Activated CD4-positive, alpha-beta T cell treated with anti-CD3 and anti-CD28 coated beads for 24 hours (primary cell): ENCODE measurements around the gene CACNG8.
"Not testable (repeated sequence)": the region's sequence is repeated elsewhere in the genome, so short reads cannot be mapped to it uniquely, and the experiment has no call there.

Source experiments
- DNase-seq, 2 donors: peaks; one replicate each; pipeline ENCODE4 v3.0.0-alpha.2; 2020; ENCODE audit warnings: low read depth in 2 of 2

The CACNG8 gene

DNA sequence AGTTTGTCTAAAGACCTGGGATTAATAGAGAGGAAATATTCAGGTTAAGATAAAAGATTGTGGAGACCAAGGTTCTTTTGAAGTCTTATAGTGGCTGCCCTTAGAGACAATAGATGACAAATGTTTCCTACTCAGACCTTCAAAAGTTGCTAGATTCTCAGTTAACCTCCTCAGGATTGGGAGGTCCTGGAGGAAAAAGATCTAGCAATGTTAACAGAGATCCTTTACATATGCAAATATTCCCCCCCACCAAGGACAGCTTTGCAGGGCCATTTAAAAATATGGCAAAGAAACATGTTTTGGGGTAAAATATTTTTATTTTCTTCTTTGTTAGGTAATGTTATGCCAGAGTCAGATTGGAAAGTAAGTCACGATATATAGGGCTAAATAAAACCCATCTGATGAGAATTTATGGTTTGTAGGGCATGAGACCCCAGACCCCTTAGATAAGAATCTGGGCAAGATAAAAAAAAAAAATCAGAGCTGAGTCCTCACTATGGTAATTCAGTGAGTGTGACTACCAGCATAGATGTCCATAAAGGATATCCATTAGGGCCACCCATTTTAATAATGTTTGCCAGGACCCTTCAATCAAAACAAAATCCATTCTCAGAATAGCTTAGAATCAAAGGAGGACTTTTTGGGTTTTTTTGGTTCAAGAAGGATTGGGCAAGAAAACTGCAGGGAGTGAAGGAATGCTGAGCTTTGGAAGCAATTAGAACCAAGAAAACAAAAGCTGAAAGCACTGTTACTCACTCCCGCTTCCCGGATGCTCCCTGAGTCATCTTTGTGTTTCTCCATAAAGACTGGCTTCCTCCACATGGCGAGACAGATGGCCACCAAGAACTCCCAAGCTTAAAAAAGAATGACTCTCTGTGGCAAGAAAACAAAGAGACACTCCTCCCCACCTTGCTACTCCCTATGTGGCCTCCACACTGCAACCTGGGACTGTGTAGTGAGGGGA lies 72.8 kb downstream of the CACNG8 start:
- no peak for DNase-seq

DNA sequence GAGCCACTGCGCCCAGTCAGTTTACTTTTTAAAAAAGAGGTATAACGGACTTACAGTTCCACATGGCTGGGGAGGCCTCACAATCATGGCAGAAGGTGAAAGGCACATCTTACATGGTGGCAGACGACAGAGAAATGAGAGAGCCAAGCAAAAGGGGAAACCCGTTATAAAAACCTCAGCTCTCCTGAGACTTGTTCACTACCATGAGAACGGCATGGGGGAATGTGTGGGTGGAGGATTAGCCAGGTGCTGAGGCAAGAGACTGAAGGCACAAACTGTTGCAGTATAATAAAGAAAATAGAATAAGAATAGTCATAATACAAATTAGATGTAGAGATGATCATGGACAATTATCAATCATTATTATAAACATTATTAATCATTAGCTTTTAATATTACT lies 73.8 kb downstream of the CACNG8 start:
- not testable (repeated sequence) for DNase-seq
